KMS-11 (cell line): ENCODE data around the gene FER.

ENCODE experiments used
- H2AFZ ChIP-seq: fragments of 200-600 bp; sonication (generic); 2 replicates; pipeline ENCODE4 v1.6.1; 2016; ENCODE audit warnings: antibody characterized with exemption, mixed run types, low read depth
- H3K27ac ChIP-seq: fragments of 200-600 bp; sonication (generic); 2 replicates; pipeline ENCODE4 v1.6.1; 2016; ENCODE audit warnings: mild to moderate bottlenecking, mixed run types
- H3K27me3 ChIP-seq: fragments of 200-600 bp; sonication (generic); 2 replicates; pipeline ENCODE4 v1.6.1; 2017; ENCODE audit warnings: mild to moderate bottlenecking, low read depth, mixed run types, moderate library complexity; ENCODE audit not compliant: insufficient read depth
- H3K36me3 ChIP-seq: fragments of 200-600 bp; sonication (generic); 2 replicates; pipeline ENCODE4 v1.6.1; 2017; ENCODE audit warnings: mild to moderate bottlenecking, mixed run types; ENCODE audit not compliant: insufficient read depth
- H3K4me1 ChIP-seq: fragments of 200-600 bp; sonication (generic); 2 replicates; pipeline ENCODE4 v1.6.1; 2016; ENCODE audit warnings: mild to moderate bottlenecking, low read depth, mixed run types; ENCODE audit not compliant: poor library complexity, severe bottlenecking
- H3K4me2 ChIP-seq: fragments of 200-600 bp; sonication (generic); 2 replicates; pipeline ENCODE4 v1.7.0; 2016; ENCODE audit warnings: mild to moderate bottlenecking, mixed run types
- H3K4me3 ChIP-seq: fragments of 200-600 bp; sonication (generic); IDR thresholded peaks from 2 replicates; pipeline ENCODE4 v1.6.1; 2017; ENCODE audit warnings: low read depth, low read length, mixed read lengths; ENCODE audit not compliant: insufficient read depth
- H3K79me2 ChIP-seq: fragments of 200-600 bp; sonication (generic); 2 replicates; pipeline ENCODE4 v1.6.1; 2016; ENCODE audit warnings: low read depth, mixed run types; ENCODE audit not compliant: insufficient read depth
- H3K9ac ChIP-seq: fragments of 200-600 bp; sonication (generic); 2 replicates; pipeline ENCODE4 v1.6.1; 2016; ENCODE audit warnings: mild to moderate bottlenecking, mixed run types
- H4K20me1 ChIP-seq: fragments of 200-600 bp; sonication (generic); 2 replicates; pipeline ENCODE4 v1.6.1; 2016; ENCODE audit warnings: mild to moderate bottlenecking, mixed run types; ENCODE audit not compliant: insufficient read depth
- TF ChIP-seq, protein P1 (sequence below): fragments of 200-600 bp; sonication (generic); conservative IDR thresholded peaks from 2 replicates; pipeline ENCODE4 v1.6.1; 2017; ENCODE audit warnings: low read depth, mild to moderate bottlenecking, antibody characterized with exemption, low read length, moderate library complexity, mixed read lengths

FER gene

GRCh38 chr5:108946008-108946407 is 198.3 kb downstream of the FER start:
- Histone ChIP-seq H3K27ac (no peak overlapping the region), H3K27me3 (no peaks in the 10 kb centered on the region), H3K9ac (no peak overlapping the region)

GRCh38 chr5:108947164-108947563 is 199.5 kb downstream of the FER start:
- TF ChIP-seq, protein P1, sequence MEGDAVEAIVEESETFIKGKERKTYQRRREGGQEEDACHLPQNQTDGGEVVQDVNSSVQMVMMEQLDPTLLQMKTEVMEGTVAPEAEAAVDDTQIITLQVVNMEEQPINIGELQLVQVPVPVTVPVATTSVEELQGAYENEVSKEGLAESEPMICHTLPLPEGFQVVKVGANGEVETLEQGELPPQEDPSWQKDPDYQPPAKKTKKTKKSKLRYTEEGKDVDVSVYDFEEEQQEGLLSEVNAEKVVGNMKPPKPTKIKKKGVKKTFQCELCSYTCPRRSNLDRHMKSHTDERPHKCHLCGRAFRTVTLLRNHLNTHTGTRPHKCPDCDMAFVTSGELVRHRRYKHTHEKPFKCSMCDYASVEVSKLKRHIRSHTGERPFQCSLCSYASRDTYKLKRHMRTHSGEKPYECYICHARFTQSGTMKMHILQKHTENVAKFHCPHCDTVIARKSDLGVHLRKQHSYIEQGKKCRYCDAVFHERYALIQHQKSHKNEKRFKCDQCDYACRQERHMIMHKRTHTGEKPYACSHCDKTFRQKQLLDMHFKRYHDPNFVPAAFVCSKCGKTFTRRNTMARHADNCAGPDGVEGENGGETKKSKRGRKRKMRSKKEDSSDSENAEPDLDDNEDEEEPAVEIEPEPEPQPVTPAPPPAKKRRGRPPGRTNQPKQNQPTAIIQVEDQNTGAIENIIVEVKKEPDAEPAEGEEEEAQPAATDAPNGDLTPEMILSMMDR: no peak
- Histone ChIP-seq H2AFZ (no peak overlapping the region), H3K27me3 (no peaks in the 10 kb centered on the region), H3K4me2 (no peak overlapping the region), H3K9ac (no peak overlapping the region), H3K4me3 (no peak overlapping the region), H3K79me2 (no peaks in the 10 kb centered on the region), H3K27ac (no peak overlapping the region), H4K20me1 (no peaks in the 10 kb centered on the region), H3K36me3 (no peaks in the 10 kb centered on the region), H3K4me1 (peaks cover 9% of the 10 kb centered on the region)

More at GRCh38 chr5:108946008-108946407, 198.3 kb downstream of the FER start:
- no peak overlapping the region for H2AFZ ChIP-seq
- no peak overlapping the region for H3K4me2 ChIP-seq
- no peaks in the 10 kb centered on the region for H3K79me2 ChIP-seq
- H4K20me1 ChIP-seq: no peaks in the 10 kb centered on the region
- no peaks in the 10 kb centered on the region for H3K36me3 ChIP-seq
- no peak overlapping the region for H3K4me3 ChIP-seq
- H3K4me1 ChIP-seq: peaks cover 9% of the 10 kb centered on the region
- TF ChIP-seq, protein P1: no peak

GRCh38 chr5:108950276-108950675 is 202.6 kb downstream of the FER start:
- H3K4me3 ChIP-seq: no peak overlapping the region
- H3K79me2 ChIP-seq: no peaks in the 10 kb centered on the region
- H3K27ac ChIP-seq: no peak overlapping the region
- no peaks in the 10 kb centered on the region for H4K20me1 ChIP-seq
- H3K9ac ChIP-seq: no peak overlapping the region
- H3K36me3 ChIP-seq: no peaks in the 10 kb centered on the region
- H3K4me1 ChIP-seq: peaks cover 9% of the 10 kb centered on the region
- H3K4me2 ChIP-seq: no peak overlapping the region
- H2AFZ ChIP-seq: no peak overlapping the region
- no peaks in the 10 kb centered on the region for H3K27me3 ChIP-seq
- TF ChIP-seq, protein P1: no peak

- Histone ChIP-seq H3K27me3 (no peaks in the 10 kb centered on the region), H3K4me3 (no peak overlapping the region), H3K4me1 (peaks cover 9% of the 10 kb centered on the region), H3K9ac (no peak overlapping the region), H3K4me2 (no peak overlapping the region), H4K20me1 (no peaks in the 10 kb centered on the region), H3K79me2 (no peaks in the 10 kb centered on the region), H3K36me3 (no peaks in the 10 kb centered on the region), H3K27ac (no peak overlapping the region), H2AFZ (no peak overlapping the region)
- TF ChIP-seq, protein P1: no peak
These were observed 206.2 kb downstream of the FER start for GRCh38 chr5:108953940-108954339.
